Measurements from ENCODE around the gene ARHGAP29. TPM values are rescaled to one million over a fixed set of nuclear protein-coding genes. Genes with fewer than 3 reads are reported as not detected.

Gene ARHGAP29
- total RNA-seq, 2 experiments from 2014 or later: not detected

GRCh38 chr1:94132111-94132510, 105.3 kb downstream of the ARHGAP29 start:
- H3K4me1 Mint-ChIP-seq (ENCODE audit: low read depth): no peaks in the 10 kb centered on the region
- ATAC-seq (no peak), DNase-seq (no peak)
- peaks cover 6% of the 10 kb centered on the region for H3K9me3 Mint-ChIP-seq
- no peak for TF ChIP-seq CTCF (IDR thresholded peaks at IDR 0.05)
- H3K4me3 Mint-ChIP-seq: no peak overlapping the region
- no peak overlapping the region for H3K27ac Mint-ChIP-seq
- POLR2A ChIA-PET: no interaction called here
- H3K36me3 Mint-ChIP-seq (ENCODE audit: low read depth): no peaks in the 10 kb centered on the region
- CTCF ChIA-PET: interaction anchor here (0.9 kb wide), 1 partner anchor 143 kb away, joined by 3 read pairs; no protein-coding TSS in a partner anchor
- intact Hi-C loops (cut with micrococcal nuclease): no loop called here
- no peaks in the 10 kb centered on the region for H3K27me3 Mint-ChIP-seq

- Mint-ChIP-seq H3K27ac (no peak overlapping the region), H3K9me3 (peaks cover 6% of the 10 kb centered on the region), H3K4me3 (no peak overlapping the region), H3K27me3 (no peaks in the 10 kb centered on the region), H3K4me1 (ENCODE audit: low read depth) (no peaks in the 10 kb centered on the region), H3K36me3 (ENCODE audit: low read depth) (no peaks in the 10 kb centered on the region)
- intact Hi-C loops (cut with micrococcal nuclease): no loop called here
- ChIA-PET CTCF (no interaction called here), POLR2A (no interaction called here)
- ATAC-seq: no peak
- TF ChIP-seq CTCF (IDR thresholded peaks at IDR 0.05): no peak
- DNase-seq: no peak
Measured at GRCh38 chr1:94130851-94131595, 106.4 kb downstream of the ARHGAP29 start.

GRCh38 chr1:94126651-94127050, 110.7 kb downstream of the ARHGAP29 start:
- ChIA-PET CTCF (interaction anchor here (1.9 kb wide), 1 partner anchor 81 kb away, joined by 4 read pairs; no protein-coding TSS in a partner anchor), POLR2A (no interaction called here)
- Mint-ChIP-seq H3K27me3 (no peaks in the 10 kb centered on the region), H3K4me3 (no peak overlapping the region), H3K27ac (no peak overlapping the region), H3K9me3 (no peaks in the 10 kb centered on the region), H3K36me3 (ENCODE audit: low read depth) (no peaks in the 10 kb centered on the region), H3K4me1 (ENCODE audit: low read depth) (no peaks in the 10 kb centered on the region)
- ATAC-seq (no peak), DNase-seq (no peak)
- TF ChIP-seq CTCF (IDR thresholded peaks at IDR 0.05): no peak
- intact Hi-C loops (cut with micrococcal nuclease): no loop called here

GRCh38 chr1:94125551-94126514, 111.6 kb downstream of the ARHGAP29 start:
- Mint-ChIP-seq H3K4me1 (ENCODE audit: low read depth) (no peaks in the 10 kb centered on the region), H3K27me3 (no peaks in the 10 kb centered on the region), H3K4me3 (no peak overlapping the region), H3K9me3 (no peaks in the 10 kb centered on the region), H3K36me3 (ENCODE audit: low read depth) (no peaks in the 10 kb centered on the region), H3K27ac (no peak overlapping the region)
- ATAC-seq (no peak), DNase-seq (no peak)
- intact Hi-C loops (cut with micrococcal nuclease): no loop called here
- TF ChIP-seq CTCF (IDR thresholded peaks at IDR 0.05): no peak
- CTCF ChIA-PET: interaction anchor here (1.9 kb wide), 1 partner anchor 80 kb away, joined by 4 read pairs; no protein-coding TSS in a partner anchor
- POLR2A ChIA-PET: no interaction called here

GRCh38 chr1:94124538-94124937, 112.8 kb downstream of the ARHGAP29 start:
- ATAC-seq (no peak), DNase-seq (no peak)
- no peak for TF ChIP-seq CTCF (IDR thresholded peaks at IDR 0.05)
- no peak overlapping the region for H3K27ac Mint-ChIP-seq
- peaks cover 1% of the 10 kb centered on the region for H3K27me3 Mint-ChIP-seq
- intact Hi-C loops (cut with micrococcal nuclease): no loop called here
- H3K9me3 Mint-ChIP-seq: no peaks in the 10 kb centered on the region
- no peaks in the 10 kb centered on the region for H3K36me3 Mint-ChIP-seq (ENCODE audit: low read depth)
- H3K4me3 Mint-ChIP-seq: no peak overlapping the region
- ChIA-PET POLR2A (no interaction called here), CTCF (no interaction called here)
- H3K4me1 Mint-ChIP-seq (ENCODE audit: low read depth): no peaks in the 10 kb centered on the region
